Lower leg skin (tissue), 3 donors: Measurements from ENCODE around the gene ARHGAP5.

ENCODE experiments used
- CTCF ChIP-seq, 3 donors: fragments of 450-650 bp; IDR thresholded peaks; one replicate each; pipeline ENCODE4 v1.5.1; 2016; ENCODE audit warnings: antibody characterized with exemption in 3 of 3, mild to moderate bottlenecking in 3 of 3, moderate library complexity in 2 of 3
- POLR2A ChIP-seq, 2 donors: fragments of 450-650 bp; IDR thresholded peaks; one replicate each; pipeline ENCODE4 v1.6.1; 2016 to 2017; ENCODE audit warnings: antibody characterized with exemption in 2 of 2, mild to moderate bottlenecking in 1 of 2, moderate library complexity in 1 of 2

DNA sequence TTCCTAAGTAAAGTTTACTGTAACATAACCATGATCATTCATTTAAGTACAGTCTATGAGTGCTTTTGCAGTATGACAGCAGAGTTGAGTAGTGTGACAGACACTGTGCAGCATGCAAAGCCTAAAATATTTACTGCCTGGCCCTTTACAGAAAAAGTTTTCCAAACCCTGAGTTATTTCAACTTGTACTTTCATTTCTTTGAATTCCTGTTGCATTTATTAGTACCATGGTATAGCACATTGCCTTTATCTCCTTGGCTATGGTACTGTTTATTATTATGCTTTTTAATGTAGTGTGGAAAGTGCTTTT is 6.2 kb downstream of the ARHGAP5 start:
- TF ChIP-seq POLR2A (IDR thresholded peaks at IDR 0.05) (no peak), CTCF (IDR thresholded peaks at IDR 0.05) (no peak)
